ENCODE results near the gene PLEKHM3.

PLEKHM3 gene

GRCh38 chr2:207883002-207883780 is 142.1 kb downstream of the PLEKHM3 start:
- Mint-ChIP-seq H3K9me3 (no peaks in the 10 kb centered on the region), H3K4me1 (no peaks in the 10 kb centered on the region), H3K4me3 (no peak overlapping the region), H3K27ac (no peak overlapping the region), H3K27me3 (no peaks in the 10 kb centered on the region), H3K36me3 (peaks cover 6% of the 10 kb centered on the region)

- Mint-ChIP-seq H3K27me3 (no peaks in the 10 kb centered on the region), H3K36me3 (peaks cover 8% of the 10 kb centered on the region), H3K4me3 (no peak overlapping the region), H3K9me3 (no peaks in the 10 kb centered on the region), H3K4me1 (no peaks in the 10 kb centered on the region), H3K27ac (no peak overlapping the region)
Measured at GRCh38 chr2:207881902-207882301, 143.4 kb downstream of the PLEKHM3 start.

- H3K36me3 Mint-ChIP-seq: peaks cover 7% of the 10 kb centered on the region
- no peaks in the 10 kb centered on the region for H3K9me3 Mint-ChIP-seq
- H3K4me3 Mint-ChIP-seq: no peak overlapping the region
- H3K27ac Mint-ChIP-seq: no peak overlapping the region
- H3K4me1 Mint-ChIP-seq: no peaks in the 10 kb centered on the region
- H3K27me3 Mint-ChIP-seq: no peaks in the 10 kb centered on the region
Measured at GRCh38 chr2:207879536-207879935, 145.8 kb downstream of the PLEKHM3 start.

- H3K9me3 Mint-ChIP-seq: no peaks in the 10 kb centered on the region
- no peak overlapping the region for H3K27ac Mint-ChIP-seq
- no peak overlapping the region for H3K4me3 Mint-ChIP-seq
- H3K4me1 Mint-ChIP-seq: no peaks in the 10 kb centered on the region
- no peaks in the 10 kb centered on the region for H3K27me3 Mint-ChIP-seq
- peaks cover 2% of the 10 kb centered on the region for H3K36me3 Mint-ChIP-seq
Measured at GRCh38 chr2:207876842-207877535, 148.3 kb downstream of the PLEKHM3 start.

GRCh38 chr2:207875473-207876212 is 149.7 kb downstream of the PLEKHM3 start:
- no peak overlapping the region for H3K27ac Mint-ChIP-seq
- H3K4me1 Mint-ChIP-seq: no peaks in the 10 kb centered on the region
- H3K27me3 Mint-ChIP-seq: no peaks in the 10 kb centered on the region
- H3K4me3 Mint-ChIP-seq: no peak overlapping the region
- H3K36me3 Mint-ChIP-seq: peaks cover 2% of the 10 kb centered on the region
- H3K9me3 Mint-ChIP-seq: no peaks in the 10 kb centered on the region

- H3K9me3 Mint-ChIP-seq: no peaks in the 10 kb centered on the region
- no peak overlapping the region for H3K27ac Mint-ChIP-seq
- no peaks in the 10 kb centered on the region for H3K4me1 Mint-ChIP-seq
- no peaks in the 10 kb centered on the region for H3K27me3 Mint-ChIP-seq
- H3K4me3 Mint-ChIP-seq: no peak overlapping the region
- H3K36me3 Mint-ChIP-seq: peaks cover 3% of the 10 kb centered on the region
Measured at GRCh38 chr2:207873794-207874193, 151.5 kb downstream of the PLEKHM3 start.

- Mint-ChIP-seq H3K4me1 (no peaks in the 10 kb centered on the region), H3K36me3 (peaks cover 4% of the 10 kb centered on the region), H3K27me3 (no peaks in the 10 kb centered on the region), H3K9me3 (no peaks in the 10 kb centered on the region), H3K27ac (no peak overlapping the region), H3K4me3 (no peak overlapping the region)
Measured at GRCh38 chr2:207871911-207872310, 153.4 kb downstream of the PLEKHM3 start.

- H3K4me3 Mint-ChIP-seq: no peak overlapping the region
- H3K36me3 Mint-ChIP-seq: peaks cover 4% of the 10 kb centered on the region
- no peak overlapping the region for H3K27ac Mint-ChIP-seq
- H3K4me1 Mint-ChIP-seq: no peaks in the 10 kb centered on the region
- no peaks in the 10 kb centered on the region for H3K9me3 Mint-ChIP-seq
- H3K27me3 Mint-ChIP-seq: no peaks in the 10 kb centered on the region
Measured at GRCh38 chr2:207871506-207871905, 153.8 kb downstream of the PLEKHM3 start.

- no peaks in the 10 kb centered on the region for H3K4me1 Mint-ChIP-seq
- H3K36me3 Mint-ChIP-seq: peaks cover 4% of the 10 kb centered on the region
- no peaks in the 10 kb centered on the region for H3K27me3 Mint-ChIP-seq
- H3K9me3 Mint-ChIP-seq: no peaks in the 10 kb centered on the region
- no peak overlapping the region for H3K27ac Mint-ChIP-seq
- no peak overlapping the region for H3K4me3 Mint-ChIP-seq
Measured at GRCh38 chr2:207870814-207871213, 154.5 kb downstream of the PLEKHM3 start.

GRCh38 chr2:207869784-207870778 is 155.2 kb downstream of the PLEKHM3 start:
- no peak overlapping the region for H3K27ac Mint-ChIP-seq
- no peaks in the 10 kb centered on the region for H3K9me3 Mint-ChIP-seq
- H3K27me3 Mint-ChIP-seq: no peaks in the 10 kb centered on the region
- no peak overlapping the region for H3K4me3 Mint-ChIP-seq
- H3K4me1 Mint-ChIP-seq: no peaks in the 10 kb centered on the region
- peaks cover 4% of the 10 kb centered on the region for H3K36me3 Mint-ChIP-seq

GRCh38 chr2:207868855-207869596 is 156.3 kb downstream of the PLEKHM3 start:
- no peaks in the 10 kb centered on the region for H3K4me1 Mint-ChIP-seq
- no peak overlapping the region for H3K27ac Mint-ChIP-seq
- H3K27me3 Mint-ChIP-seq: no peaks in the 10 kb centered on the region
- H3K9me3 Mint-ChIP-seq: no peaks in the 10 kb centered on the region
- peaks cover 4% of the 10 kb centered on the region for H3K36me3 Mint-ChIP-seq
- no peak overlapping the region for H3K4me3 Mint-ChIP-seq

- H3K9me3 Mint-ChIP-seq: no peaks in the 10 kb centered on the region
- no peak overlapping the region for H3K4me3 Mint-ChIP-seq
- H3K27me3 Mint-ChIP-seq: no peaks in the 10 kb centered on the region
- no peak overlapping the region for H3K27ac Mint-ChIP-seq
- peaks cover 4% of the 10 kb centered on the region for H3K36me3 Mint-ChIP-seq
- H3K4me1 Mint-ChIP-seq: no peaks in the 10 kb centered on the region
Measured at GRCh38 chr2:207867905-207868304, 157.4 kb downstream of the PLEKHM3 start.

- Mint-ChIP-seq H3K36me3 (peaks cover 4% of the 10 kb centered on the region), H3K27ac (no peak overlapping the region), H3K9me3 (no peaks in the 10 kb centered on the region), H3K4me3 (no peak overlapping the region), H3K4me1 (no peaks in the 10 kb centered on the region), H3K27me3 (no peaks in the 10 kb centered on the region)
Measured at GRCh38 chr2:207867056-207867455, 158.3 kb downstream of the PLEKHM3 start.

- Mint-ChIP-seq H3K36me3 (peaks cover 9% of the 10 kb centered on the region), H3K4me3 (no peak overlapping the region), H3K9me3 (no peaks in the 10 kb centered on the region)
Measured at GRCh38 chr2:207865210-207865609, 160.1 kb downstream of the PLEKHM3 start.

More at GRCh38 chr2:207865210-207865609, 160.1 kb downstream of the PLEKHM3 start:
- H3K27ac Mint-ChIP-seq: no peak overlapping the region
- H3K4me1 Mint-ChIP-seq: no peaks in the 10 kb centered on the region
- H3K27me3 Mint-ChIP-seq: no peaks in the 10 kb centered on the region
